NCI-H2227 treated with DMSO at 0.1 percent for 48 hours (cell line): Measurements from ENCODE around the gene BCAS1.
"Not testable (repeated sequence)": the region's sequence is repeated elsewhere in the genome, so short reads cannot be mapped to it uniquely, and the experiment has no call there.

Source experiments
- DNase-seq: peaks from one replicate; lab custom pipeline; 2025; lab: John Stamatoyannopoulos, UW

The BCAS1 gene

DNA sequence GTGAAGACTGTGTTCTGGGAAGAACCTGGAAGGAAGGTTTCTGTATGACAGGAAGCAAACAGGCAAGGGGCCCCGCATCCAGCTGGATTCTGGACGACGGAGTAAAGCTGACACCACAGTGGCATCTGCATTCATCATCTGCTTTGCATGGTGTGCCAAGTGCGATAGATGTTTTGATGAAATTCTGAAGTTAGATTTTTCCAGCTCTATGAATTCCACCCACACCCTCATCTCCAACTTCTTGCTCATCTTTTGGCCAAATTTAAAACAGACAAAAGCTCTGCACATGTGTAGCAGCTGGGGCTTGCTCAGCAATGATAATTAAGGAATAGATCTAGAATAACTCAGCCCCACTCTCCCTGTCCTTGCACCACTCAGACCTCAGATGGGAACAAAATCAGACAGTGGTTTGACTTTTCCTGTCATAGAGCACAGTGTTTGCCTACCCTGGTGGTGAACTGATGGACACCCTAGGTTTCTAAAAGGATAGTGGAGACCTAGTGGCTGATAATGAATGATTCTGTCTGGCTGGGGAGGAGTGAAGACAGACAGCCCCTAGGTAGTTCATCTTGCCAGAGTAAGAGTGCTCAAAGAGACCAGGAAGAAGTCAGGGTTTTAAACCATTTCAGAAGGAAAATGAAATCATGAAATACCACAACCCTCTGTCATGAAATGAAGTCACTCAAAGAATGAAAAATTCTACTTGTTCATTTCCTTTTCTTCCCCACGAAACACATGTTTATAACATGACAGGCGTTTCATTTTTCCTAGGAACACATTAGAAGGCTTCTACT is 85.8 kb downstream of the BCAS1 start:
- DNase-seq = no peak

DNA sequence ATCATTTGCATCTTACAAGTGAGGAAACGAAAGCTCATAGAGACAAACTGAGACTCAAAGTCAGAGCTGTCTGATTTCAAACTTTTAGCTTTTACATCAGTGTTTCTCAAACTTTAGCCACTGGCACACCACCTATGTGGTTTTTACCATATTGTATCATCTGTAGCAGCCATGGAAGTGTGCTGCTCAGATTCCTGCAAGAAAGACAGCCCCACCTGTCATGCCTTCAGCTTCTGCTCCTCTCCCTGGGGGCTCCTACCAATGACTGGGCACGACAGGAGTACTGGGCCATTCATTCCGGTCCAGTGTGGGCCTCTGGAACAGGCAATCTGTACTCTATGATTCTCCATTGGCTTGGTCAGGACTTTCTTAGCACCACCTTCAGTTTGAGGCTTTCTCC is 87.0 kb downstream of the BCAS1 start:
- DNase-seq = no peak

DNA sequence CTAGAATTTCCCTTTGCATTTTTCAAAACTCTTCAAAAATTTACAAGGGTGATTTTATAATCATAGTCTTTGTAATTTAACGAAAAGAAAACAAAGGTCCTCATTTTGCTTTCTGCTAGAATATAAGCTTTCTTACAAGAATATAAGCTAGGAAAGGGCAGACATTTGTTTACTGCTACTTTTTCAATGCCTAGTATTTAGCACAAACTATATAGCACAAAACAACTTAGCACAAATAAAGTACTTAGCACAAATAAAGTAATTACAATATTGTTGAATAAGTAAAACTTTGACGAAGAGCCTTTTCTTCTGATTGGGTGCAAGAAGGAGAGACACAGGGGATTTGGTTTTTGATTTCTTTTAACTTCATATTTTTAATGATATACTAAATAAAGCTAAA is 87.8 kb downstream of the BCAS1 start:
- no peak for DNase-seq

DNA sequence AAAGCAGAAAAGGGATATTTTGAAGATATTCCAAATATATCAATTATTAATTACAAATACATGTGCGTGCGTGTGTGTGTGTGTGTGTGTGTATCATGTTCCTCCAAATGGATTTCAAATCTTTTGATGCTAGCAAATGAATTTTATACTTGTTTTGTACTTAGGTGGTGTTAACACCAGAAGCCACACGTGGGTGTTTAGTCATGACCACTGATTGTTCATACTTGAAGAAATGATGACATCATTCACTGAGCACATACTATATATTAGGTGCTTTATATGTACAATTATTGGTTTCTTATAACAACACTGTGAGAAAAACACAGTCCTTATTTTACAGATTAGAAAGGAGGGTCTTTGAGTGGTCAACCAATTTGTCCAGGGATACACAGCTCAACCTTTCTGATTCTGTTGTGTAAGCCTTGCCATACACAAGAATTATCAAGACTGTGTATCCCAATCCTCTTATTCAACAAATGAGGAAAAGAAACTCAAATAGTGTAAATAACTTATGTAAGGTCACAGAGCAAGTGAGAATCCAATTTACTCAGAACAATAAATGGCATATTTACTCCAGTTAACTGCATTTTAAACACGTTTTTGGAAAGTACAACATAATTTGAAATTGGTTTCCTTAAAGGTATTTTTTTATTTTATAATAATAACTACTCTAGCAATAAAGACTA is 88.5 kb downstream of the BCAS1 start:
- no peak for DNase-seq

DNA sequence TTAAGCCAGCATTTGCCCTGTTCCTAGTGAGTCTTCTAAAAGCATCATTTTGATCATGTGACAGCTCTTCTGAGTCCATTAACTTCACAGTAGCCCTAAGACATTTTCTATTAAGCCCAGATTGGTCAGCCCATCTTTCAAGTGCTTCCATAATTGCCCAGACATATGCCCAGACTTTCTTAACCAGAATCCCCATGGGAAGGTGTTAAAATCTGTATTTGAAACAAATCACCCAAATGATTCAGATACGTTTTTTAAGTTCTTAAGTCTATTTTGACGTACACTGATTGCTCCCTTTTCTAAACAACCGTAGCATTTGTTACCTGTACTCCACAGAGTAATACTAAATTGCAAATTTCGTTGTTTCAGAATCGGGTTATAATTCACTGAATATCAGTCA is 89.3 kb downstream of the BCAS1 start:
- DNase-seq = no peak

DNA sequence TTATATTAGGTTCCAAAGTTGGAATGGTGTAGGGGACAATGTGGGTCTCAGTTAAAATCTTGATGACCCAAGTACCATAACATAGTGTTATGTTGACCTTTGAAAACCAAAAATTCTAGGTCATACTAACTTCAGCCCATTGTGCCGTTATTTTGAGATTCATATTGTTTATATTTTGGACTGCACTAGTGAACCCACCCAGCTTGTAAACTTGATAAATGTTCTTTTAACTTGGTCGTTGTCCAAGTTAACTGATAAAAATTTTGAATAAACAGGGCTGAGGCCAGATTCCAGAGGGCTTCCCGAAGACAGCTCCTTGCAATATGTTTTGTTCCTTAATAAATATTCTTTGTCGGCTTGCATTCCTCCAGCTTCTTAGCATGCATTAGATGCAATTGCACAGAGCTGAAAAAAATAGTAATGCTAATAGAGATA is 90.3 kb downstream of the BCAS1 start:
- DNase-seq = no peak

DNA sequence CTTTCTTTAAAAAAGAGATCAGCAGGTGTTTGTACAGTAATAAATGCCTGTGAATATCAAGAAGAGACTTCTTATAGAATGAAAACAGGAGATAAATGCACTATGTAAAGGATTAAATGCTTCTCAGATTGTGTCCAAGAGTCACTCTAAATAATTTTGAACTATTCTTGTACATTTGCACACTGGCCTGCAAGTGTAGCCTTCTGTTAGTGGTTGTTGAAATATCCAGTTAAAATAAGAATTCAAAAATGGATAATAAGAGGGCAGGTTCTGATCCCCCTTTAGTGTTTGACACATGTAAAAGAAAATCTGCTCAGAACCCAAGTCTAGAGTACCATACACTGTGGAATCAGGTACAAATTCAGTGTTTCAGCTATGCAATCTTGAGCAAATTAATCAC is 91.9 kb downstream of the BCAS1 start:
- DNase-seq = no peak

DNA sequence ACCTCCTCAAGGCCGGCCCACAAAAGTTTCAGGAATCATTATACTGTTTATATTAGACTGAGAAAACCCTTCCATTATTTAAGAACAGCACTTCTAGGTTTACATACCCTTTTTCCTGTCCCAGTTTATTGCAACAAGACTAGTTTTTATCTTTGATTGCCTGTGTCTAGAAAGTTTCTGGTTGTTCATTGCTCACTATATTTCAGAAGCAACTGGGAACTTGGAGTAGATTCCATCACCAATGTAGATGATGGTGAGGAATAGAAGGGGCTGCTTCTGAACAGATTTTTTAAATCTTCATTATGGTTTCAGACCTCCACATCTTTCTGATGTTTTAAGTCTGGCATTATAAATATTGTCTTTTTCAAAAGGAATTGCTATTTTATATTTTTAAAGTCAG is 93.0 kb downstream of the BCAS1 start:
- no peak for DNase-seq

DNA sequence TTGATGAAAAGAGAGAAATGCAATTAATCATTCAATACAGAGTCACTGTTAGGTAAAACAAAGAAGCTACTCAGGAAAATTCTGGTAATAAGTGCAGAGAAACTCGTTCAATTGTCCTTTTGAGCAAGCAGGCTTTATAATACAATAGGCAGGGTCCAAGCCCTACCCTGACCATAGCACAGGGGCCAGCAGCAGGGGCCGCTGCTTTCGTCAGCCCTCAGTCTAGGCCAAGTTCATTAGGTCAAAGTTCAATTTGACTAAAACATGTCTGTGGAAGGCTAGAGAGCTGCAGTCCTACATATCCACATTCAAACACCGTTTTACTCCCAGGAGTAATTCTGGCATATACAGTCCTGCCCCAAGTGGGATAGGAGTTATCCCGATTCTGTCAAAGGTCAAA is 94.6 kb downstream of the BCAS1 start:
- DNase-seq = no peak

DNA sequence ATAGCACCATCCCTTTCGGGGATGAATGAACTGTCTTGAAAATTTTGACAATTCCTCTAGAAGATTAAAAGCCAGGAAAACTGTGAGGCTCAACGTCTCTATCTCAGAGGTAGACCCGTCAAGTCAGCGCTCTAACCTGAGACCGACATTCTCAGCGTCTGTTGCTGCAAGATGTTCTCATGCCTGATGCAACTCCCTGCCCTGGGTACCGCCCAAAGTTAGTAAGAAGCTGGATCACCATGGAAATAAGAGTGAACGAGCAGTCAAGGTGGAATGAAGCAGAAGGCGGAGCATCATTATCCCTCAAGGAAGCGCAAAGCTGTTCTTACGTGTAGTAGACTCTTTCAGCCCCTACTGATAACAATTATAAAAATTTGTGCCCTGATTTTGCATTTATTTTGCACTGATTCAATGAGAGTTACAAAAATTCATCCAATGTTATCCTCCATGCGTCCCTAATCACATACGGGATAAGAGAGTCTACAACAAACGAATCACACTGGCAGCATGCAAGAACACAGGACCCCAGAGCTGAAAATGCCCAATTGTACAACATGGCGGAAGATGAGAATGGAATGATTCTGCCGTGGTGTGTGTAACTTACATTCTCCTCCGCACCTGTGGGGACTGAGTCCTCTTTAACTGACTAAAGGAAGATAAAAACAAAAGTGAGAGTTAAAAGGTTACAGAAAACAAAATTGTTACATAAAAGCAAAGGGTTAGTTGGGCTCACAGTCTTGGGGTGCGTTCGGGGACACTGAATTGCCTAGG is 95.4 kb downstream of the BCAS1 start:
- peak; percentile 1 for DNase-seq

DNA sequence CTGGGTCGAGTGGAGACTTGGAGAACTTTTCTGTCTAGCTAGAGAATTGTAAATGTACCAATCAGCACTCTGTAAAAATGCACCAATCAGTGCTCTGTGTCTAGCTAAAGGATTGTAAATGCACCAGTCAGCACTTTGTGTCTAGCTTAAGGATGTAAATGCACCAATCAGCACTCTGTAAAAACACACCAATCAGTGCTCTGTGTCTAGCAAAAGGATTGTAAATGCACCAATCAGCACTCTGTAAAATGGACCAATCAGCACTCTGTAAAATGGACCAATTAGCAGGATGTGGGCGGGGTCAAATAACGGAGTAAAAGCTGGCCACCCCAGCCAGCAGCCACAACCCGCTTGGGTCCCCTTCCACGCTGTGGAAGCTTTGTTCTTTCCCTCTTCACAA is 96.5 kb downstream of the BCAS1 start:
- DNase-seq = not testable (repeated sequence)

DNA sequence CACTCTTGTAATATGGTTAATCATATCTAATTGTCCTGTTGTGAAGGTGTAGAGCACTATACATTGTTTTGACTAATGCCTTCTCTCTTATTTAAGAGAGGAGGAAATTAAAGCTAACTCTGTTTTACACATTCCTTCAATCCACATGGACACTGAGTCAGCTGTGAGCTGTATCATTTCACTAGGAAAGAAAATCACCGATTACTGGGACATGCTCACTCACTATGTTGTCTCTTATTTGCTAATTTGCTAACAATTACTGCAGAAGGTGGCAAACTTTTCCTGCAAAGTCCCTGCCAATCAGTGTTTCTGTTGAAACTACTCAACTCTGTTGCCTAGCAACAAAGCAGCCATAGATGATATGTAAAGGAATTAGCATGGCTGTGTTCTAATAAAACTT is 98.2 kb downstream of the BCAS1 start:
- no peak for DNase-seq

DNA sequence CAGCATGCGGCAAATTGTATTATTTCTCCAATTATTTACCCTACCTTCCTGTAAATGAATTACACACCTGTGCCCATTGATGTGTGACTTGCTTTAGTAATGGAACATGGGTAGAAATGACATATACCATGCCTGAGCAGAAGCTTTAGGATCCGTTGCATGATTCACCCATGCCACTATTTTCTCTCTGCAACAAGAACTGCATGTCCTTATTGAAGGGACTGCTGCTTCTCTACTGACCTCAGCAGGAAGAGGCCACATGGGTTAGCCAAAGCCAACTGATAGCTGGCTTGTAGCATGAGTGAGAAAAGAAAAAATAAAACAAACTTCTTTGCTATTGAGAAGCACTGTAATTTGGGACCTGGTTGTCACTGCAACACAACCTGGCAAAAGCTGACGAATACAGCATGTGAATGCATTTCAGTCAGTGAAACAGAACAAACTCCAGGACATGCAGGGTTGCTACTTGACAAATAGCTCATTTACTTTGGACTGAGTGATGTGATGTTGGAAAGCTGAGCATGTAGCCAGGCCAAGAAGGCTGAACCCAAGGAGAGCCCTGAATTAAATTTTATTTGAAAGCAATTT is 99.2 kb downstream of the BCAS1 start:
- DNase-seq = no peak

DNA sequence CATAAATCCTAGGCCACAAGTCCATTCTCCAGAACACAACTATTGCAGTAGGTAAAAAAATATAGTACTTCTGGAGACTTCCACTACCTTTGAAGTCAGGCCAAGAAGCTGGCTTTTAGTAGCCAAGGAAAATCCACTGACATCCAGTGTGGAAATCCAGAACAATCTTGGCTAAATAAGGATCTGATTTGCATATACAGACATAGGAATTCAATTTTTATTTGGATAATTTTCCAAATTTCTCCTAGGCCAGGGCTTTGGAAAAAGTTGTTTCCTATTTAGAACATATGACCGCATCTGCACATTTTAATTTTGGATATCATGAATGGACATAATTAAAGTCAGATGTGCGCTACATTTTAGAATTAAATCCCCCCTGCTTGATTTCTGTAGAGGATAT is 100.2 kb downstream of the BCAS1 start:
- no peak for DNase-seq

DNA sequence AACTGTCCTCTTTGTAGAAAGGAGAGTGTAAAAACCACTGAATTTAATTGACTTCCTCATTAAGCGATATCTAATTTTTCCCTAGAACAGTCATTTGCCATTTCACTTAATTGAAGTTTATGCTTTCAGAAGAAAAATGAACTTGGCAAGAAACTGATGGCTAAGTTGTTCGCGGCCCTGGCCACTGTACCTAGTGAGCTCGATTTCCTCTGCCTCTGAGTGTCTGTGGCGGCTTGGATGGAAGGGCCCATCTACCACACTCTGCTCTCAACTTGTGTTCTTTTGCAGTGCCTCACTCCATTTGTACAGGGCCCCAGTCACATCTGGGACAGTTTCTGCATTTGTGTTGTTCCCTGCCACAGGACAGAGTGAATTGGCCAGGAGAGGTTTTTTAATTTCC is 102.9 kb downstream of the BCAS1 start:
- DNase-seq = no peak

DNA sequence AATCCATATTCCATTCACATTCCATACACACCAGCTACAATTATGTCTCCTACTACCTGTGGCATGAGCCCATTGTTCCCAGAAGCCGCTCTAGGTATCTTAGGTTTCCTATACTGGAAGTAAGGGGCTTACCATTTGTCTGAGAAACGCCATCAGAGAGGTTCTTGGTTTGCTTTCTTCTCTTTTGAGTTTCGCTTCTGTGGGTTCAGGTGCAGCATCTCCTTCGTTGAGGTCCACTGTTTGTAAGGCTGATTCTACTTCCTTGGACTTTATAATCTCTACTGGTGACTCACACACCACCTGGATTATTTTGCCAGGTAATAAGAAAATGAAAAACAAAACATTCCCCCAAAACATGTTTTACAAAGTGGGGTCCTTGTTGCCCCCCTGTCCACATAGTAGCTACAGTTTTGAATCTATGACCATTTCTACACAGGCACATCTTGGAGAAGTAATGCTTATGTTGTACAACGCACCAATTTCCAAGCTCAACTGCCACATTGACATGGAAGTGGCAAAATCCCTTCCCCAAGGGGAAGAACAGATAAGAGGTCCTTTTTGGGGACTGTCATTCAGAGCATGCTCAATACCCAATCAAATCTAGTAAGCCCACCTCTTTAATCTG is 103.5 kb downstream of the BCAS1 start:
- no peak for DNase-seq

DNA sequence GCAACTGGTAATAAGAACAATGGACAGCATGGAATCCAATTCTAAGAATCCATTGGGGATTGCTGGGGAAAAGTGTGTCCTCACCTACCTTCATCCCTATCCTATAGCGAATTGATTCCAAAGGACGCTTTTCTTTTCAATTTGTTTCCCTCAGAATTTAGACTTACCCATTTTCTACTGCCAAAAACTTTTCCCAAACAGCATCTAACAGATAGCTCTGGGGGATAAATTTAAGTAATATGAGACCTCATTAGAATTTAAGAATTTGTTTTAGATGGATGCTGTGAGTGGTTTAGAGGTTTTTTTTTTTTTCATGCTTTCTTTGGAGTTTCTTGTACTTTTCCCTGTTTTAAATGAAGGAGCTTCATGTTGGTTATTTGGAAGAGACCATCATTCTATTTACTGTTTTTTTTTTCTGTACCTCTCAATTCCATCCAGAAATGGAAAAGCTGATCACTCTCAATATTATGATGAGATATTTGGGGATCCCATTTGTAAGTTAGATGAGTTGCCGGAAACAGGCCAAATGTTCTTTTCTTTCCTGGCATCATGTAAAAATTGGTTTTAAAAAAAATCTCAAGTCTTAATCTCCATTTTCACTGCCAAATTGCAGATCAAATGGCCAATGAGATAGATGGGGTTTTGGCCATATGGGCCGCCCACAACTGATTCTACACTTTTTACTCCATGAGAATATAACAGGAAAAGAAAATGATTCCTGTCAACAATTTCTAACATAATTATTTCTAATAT is 105.7 kb downstream of the BCAS1 start:
- no peak for DNase-seq

DNA sequence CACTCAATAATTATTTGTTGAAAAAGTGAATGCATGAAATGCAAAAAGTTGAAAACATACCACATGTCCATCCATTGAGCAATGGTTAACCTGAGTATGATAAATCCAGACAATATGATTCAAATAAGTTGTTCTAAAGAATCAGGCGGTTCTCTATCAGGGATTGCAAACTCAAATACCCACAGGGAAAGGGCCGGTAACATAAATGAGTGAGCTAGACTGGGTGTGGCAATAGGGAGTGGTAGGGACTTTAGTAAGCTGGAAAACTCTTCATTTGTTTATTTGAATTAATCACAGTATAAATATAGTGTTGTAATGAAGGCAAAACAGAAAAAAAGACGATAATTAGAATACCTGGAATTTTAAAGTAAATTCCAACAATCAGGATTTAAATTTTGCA is 106.3 kb downstream of the BCAS1 start:
- no peak for DNase-seq

DNA sequence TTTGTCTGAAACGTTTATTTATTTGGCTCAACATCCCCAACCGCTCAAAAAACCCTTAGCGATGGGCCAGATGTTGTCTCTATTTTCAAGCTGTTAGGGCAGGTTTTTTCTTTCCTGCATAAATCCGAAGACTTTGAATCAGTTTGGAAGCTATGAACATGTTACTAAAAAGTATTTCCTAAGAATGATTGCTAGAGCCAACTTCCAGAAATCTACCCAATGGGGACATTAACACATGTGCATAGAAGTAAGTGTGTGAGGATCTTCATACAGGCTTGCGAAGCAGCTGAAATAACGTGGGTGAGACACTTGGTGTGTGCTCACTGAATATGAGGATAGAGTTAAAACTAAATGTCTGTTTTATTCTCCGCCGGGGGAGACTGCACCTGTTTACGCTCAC is 106.8 kb downstream of the BCAS1 start:
- DNase-seq = no peak

DNA sequence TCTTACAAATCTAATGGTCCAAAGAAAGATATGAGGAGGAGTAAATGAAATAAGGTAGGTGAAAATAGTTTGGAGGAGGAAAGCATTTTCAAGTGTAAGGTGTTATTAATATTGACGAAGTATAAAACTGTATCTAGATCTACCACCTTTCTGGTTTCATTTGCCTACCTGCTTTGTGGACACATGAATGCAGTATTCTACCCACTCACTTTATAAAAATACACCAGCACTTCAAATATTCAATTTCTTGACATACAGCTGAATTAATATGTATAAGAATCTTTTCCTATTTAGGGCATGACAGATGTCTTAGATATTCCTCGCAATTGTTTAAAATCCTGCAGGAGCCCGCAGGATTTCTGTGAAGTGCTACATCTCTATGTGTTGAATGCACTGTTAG is 108.0 kb downstream of the BCAS1 start:
- no peak for DNase-seq

DNA sequence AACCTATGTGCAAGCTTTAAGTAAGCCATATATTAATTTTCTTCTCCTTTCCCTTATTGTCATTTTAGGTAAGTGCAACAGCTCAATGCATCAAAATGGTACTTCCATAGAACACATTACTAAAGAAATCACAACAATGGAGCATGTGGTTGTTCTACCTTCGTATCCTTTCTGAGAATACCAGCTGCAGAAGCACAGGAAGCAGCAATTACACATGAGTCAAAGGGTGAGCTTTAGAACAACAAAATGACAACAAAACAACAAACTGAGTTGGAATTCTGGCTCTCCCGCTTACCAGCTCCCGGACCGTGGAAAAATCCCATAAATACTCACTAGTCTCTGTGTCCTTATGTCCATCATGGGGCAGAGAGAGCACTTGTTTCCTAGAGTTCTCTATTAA is 108.9 kb downstream of the BCAS1 start:
- no peak for DNase-seq
